Esophagus squamous epithelium (tissue), 4 donors: Measurements from ENCODE around the gene HGF.

ENCODE experiments used
- CTCF ChIP-seq, 6 experiments: fragments of 450-650 bp in 4 of 6; fragments of 200-600 bp in 2 of 6; sonication (generic) in 2 of 6; IDR thresholded peaks; one replicate each; pipeline ENCODE4 v1.5.1; 2016 to 2019; ENCODE audit warnings: antibody characterized with exemption in 6 of 6, mild to moderate bottlenecking in 4 of 6, moderate library complexity in 4 of 6
- POLR2A ChIP-seq, 4 donors: fragments of 450-650 bp; IDR thresholded peaks; one replicate each; pipeline ENCODE4 v1.6.1; 2017; ENCODE audit warnings: antibody characterized with exemption in 4 of 4, mild to moderate bottlenecking in 4 of 4, moderate library complexity in 3 of 4

GRCh38 chr7:81719865-81720264 lies 50.0 kb downstream of the HGF start:
- TF ChIP-seq POLR2A (IDR thresholded peaks at IDR 0.05) (no peak), CTCF (IDR thresholded peaks at IDR 0.05) (no peak)
